K562 (cell line): ENCODE data around the gene ENTREP3. TPM values are rescaled to one million over a fixed set of nuclear protein-coding genes. Genes with fewer than 3 reads are reported as not detected.
A peak's percentile ranks its signal among the peaks of the same experiment; 100 is the strongest.

Source experiments
- ELF1 ChIP-seq: fragments of 200-800 bp; sonication (Bioruptor generic); IDR thresholded peaks from 2 replicates; pipeline ENCODE4 v1.6.1; 2016; ENCODE audit warnings: missing genetic modification characterization, missing compliant biosample characterization
- MAFG ChIP-seq: fragments of 450-650 bp; conservative IDR thresholded peaks from 2 replicates; pipeline ENCODE4 v1.6.1; 2016; ENCODE audit warnings: missing genetic modification characterization, missing compliant biosample characterization
- RBFOX2 ChIP-seq: fragments of 200-400 bp; formaldehyde crosslinking; IDR thresholded peaks from 2 replicates; pipeline ENCODE4 v1.6.1; 2017; ENCODE audit warnings: low read depth, mild to moderate bottlenecking, low read length, moderate library complexity
- RBM14 ChIP-seq: fragments of 200-400 bp; formaldehyde crosslinking; IDR thresholded peaks from 2 replicates; pipeline ENCODE4 v1.6.1; 2018; ENCODE audit warnings: low read depth, mild to moderate bottlenecking, low read length, moderate library complexity, borderline replicate concordance; ENCODE audit not compliant: insufficient read depth
- SIX5 ChIP-seq, 2 experiments: IDR thresholded peaks; 2 replicates each; pipeline ENCODE4 v1.6.1; 2011; ENCODE audit warnings: low read length in 2 of 2, borderline replicate concordance in 1 of 2, low read depth in 1 of 2, mild to moderate bottlenecking in 1 of 2, moderate library complexity in 1 of 2; ENCODE audit not compliant: insufficient read depth in 1 of 2
- YBX1 ChIP-seq: fragments of 450-650 bp; IDR thresholded peaks from 2 replicates; pipeline ENCODE4 v1.7.1; 2016; ENCODE audit warnings: mild to moderate bottlenecking
- polyA plus RNA-seq, 8 experiments: library from polyadenylated mRNA; depleted of rRNA in 4 of 8; stranded (reverse) in 5 of 8; unstranded in 3 of 8; fragments of >200 nt; fragmentation: Nextera tagmentation in 2 of 8; fragmentation: Illumina TruSeq in 1 of 8; extraction: Ambion mirVana in 2 of 8; extraction: Trizol in 1 of 8; gene quantifications; 2 replicates each; pipeline versions ENCODE4 v1.2.1 to v1.2.3, GENCODE V29; 2011 to 2014; ENCODE audit warnings: inconsistent platforms in 1 of 8, missing spikeins in 1 of 8
- total RNA-seq, 7 experiments: library from RNA; depleted of rRNA in 6 of 7; stranded (reverse); fragments of >200 nt in 6 of 7; fragmentation: Illumina TruSeq in 2 of 7; extraction: Trizol in 2 of 7; gene quantifications; 2 replicates each; pipeline versions ENCODE4 v1.2.1 to v1.2.3, GENCODE V29; 2011 to 2021; ENCODE audit warnings: low replicate concordance in 1 of 7
- TF ChIP-seq, protein P1 (sequence below): fragments of 450-650 bp; IDR thresholded peaks from 2 replicates; pipeline ENCODE4 v1.6.1; 2016; ENCODE audit warnings: low read depth
- TF ChIP-seq, protein P2 (sequence below): fragments of 450-650 bp; IDR thresholded peaks from one replicate; pipeline ENCODE4 v1.6.1; 2018; ENCODE audit warnings: mild to moderate bottlenecking, moderate library complexity; ENCODE audit not compliant: partially characterized antibody
- TF ChIP-seq, protein P3 (sequence below): fragments of 200-800 bp; sonication (Bioruptor generic); IDR thresholded peaks from 2 replicates; pipeline ENCODE4 v1.6.1; 2017; ENCODE audit warnings: missing genetic modification characterization, missing compliant biosample characterization

ENTREP3 gene
- total and polyA plus RNA-seq, 9 of the 15 experiments (the other 6 are each of a cell fraction or from before 2014, with no cell fraction given), result 1.9 to 41.8 (median 5.9) TPM

DNA sequence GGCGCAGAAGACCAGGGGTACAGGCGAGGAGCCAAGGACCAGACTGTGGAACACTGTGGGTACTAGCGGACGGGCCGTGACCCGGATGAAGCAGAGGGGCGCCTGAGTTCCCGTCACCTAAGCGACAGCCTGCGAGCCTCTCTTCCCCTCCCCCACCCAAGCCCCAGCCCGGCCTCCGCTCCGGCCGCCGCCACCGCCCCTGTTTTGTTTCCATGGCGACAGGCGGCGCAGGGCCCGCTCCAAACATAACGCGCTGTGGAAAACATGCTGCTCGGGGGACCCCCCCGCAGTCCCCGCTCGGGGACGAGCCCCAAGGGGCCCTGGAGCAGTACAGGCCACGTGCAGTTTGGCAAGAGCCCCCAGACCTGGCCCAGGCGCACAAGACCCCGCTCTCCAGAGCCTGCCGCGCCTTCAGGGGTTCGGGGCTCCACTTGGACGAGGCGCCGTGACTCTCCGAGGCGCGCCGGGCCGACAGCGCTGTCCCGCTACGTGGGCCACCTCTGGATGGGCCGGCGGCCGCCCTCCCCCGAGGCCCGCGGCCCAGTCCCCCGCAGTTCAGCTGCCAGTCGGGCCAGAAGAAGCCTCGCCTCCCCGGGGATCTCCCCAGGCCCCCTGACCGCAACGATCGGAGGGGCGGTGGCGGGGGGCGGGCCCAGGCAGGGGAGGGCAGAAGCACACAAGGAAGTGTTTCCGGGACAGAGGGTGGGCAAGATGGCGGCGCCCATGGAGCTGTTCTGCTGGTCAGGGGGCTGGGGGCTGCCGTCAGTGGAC is 46.6 kb downstream of the ENTREP3 start, which contains the start of gene MTX1 (continued):
- TF ChIP-seq YBX1 (no peak), SIX5 (IDR thresholded peaks at IDR 0.05; ENCODE audit: borderline replicate concordance in 1 of 2, insufficient read depth in 1 of 2, low read depth in 1 of 2, low read length in 2 of 2) (no peak; a peak in 1 of 4 replicates), MAFG (tag) (no peak), RBFOX2 (peak; percentile 90), RBM14 (no peak), ELF1 (tag) (peak; percentile 45; the same call in 1 of the 2 replicates)
- TF ChIP-seq, protein P1, sequence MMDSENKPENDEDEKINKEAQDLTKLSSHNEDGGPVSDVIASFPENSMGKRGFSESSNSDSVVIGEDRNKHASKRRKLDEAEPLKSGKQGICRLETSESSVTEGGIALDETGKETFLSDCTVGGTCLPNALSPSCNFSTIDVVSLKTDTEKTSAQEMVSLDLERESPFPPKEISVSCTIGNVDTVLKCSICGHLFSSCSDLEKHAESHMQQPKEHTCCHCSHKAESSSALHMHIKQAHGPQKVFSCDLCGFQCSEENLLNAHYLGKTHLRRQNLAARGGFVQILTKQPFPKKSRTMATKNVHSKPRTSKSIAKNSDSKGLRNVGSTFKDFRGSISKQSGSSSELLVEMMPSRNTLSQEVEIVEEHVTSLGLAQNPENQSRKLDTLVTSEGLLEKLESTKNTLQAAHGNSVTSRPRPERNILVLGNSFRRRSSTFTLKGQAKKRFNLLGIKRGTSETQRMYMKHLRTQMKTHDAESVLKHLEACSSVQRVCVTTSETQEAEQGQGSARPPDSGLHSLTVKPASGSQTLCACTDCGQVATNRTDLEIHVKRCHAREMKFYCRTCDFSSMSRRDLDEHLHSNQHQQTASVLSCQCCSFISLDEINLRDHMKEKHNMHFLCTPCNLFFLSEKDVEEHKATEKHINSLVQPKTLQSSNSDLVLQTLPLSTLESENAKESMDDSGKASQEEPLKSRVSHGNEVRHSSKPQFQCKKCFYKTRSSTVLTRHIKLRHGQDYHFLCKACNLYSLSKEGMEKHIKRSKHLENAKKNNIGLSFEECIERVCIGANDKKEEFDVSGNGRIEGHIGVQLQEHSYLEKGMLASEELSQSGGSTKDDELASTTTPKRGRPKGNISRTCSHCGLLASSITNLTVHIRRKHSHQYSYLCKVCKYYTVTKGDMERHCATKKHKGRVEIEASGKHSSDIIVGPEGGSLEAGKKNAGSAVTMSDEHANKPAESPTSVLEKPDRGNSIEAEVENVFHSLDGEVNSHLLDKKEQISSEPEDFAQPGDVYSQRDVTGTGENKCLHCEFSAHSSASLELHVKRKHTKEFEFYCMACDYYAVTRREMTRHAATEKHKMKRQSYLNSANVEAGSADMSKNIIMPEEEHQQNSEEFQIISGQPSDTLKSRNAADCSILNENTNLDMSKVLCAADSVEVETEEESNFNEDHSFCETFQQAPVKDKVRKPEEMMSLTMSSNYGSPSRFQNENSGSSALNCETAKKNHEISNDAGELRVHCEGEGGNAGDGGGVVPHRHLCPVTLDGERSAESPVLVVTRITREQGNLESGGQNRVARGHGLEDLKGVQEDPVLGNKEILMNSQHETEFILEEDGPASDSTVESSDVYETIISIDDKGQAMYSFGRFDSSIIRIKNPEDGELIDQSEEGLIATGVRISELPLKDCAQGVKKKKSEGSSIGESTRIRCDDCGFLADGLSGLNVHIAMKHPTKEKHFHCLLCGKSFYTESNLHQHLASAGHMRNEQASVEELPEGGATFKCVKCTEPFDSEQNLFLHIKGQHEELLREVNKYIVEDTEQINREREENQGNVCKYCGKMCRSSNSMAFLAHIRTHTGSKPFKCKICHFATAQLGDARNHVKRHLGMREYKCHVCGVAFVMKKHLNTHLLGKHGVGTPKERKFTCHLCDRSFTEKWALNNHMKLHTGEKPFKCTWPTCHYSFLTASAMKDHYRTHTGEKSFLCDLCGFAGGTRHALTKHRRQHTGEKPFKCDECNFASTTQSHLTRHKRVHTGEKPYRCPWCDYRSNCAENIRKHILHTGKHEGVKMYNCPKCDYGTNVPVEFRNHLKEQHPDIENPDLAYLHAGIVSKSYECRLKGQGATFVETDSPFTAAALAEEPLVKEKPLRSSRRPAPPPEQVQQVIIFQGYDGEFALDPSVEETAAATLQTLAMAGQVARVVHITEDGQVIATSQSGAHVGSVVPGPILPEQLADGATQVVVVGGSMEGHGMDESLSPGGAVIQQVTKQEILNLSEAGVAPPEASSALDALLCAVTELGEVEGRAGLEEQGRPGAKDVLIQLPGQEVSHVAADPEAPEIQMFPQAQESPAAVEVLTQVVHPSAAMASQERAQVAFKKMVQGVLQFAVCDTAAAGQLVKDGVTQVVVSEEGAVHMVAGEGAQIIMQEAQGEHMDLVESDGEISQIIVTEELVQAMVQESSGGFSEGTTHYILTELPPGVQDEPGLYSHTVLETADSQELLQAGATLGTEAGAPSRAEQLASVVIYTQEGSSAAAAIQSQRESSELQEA, result no peak
- TF ChIP-seq, protein P2, sequence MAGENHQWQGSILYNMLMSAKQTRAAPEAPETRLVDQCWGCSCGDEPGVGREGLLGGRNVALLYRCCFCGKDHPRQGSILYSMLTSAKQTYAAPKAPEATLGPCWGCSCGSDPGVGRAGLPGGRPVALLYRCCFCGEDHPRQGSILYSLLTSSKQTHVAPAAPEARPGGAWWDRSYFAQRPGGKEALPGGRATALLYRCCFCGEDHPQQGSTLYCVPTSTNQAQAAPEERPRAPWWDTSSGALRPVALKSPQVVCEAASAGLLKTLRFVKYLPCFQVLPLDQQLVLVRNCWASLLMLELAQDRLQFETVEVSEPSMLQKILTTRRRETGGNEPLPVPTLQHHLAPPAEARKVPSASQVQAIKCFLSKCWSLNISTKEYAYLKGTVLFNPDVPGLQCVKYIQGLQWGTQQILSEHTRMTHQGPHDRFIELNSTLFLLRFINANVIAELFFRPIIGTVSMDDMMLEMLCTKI, result no peak
- TF ChIP-seq, protein P3, sequence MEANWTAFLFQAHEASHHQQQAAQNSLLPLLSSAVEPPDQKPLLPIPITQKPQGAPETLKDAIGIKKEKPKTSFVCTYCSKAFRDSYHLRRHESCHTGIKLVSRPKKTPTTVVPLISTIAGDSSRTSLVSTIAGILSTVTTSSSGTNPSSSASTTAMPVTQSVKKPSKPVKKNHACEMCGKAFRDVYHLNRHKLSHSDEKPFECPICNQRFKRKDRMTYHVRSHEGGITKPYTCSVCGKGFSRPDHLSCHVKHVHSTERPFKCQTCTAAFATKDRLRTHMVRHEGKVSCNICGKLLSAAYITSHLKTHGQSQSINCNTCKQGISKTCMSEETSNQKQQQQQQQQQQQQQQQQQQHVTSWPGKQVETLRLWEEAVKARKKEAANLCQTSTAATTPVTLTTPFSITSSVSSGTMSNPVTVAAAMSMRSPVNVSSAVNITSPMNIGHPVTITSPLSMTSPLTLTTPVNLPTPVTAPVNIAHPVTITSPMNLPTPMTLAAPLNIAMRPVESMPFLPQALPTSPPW (CRISPR knock-in tag), result peak; percentile 98
